Osteoblast (primary cell): ENCODE measurements around the gene TPRG1. TPM values are rescaled to one million over a fixed set of nuclear protein-coding genes. Genes with fewer than 3 reads are reported as not detected.

Experiments used
- DNase-seq: peaks from one replicate; pipeline ENCODE4 v3.0.0; 2011; ENCODE audit warnings: low spot score, mixed read lengths; ENCODE audit not compliant: insufficient read length; ENCODE audit errors: missing footprints
- H2AFZ ChIP-seq: 2 replicates; pipeline ENCODE4 v1.6.0; 2011; ENCODE audit warnings: mild to moderate bottlenecking, low read length
- H3K27ac ChIP-seq: 2 replicates; pipeline ENCODE4 v1.5.1; 2011; ENCODE audit warnings: mild to moderate bottlenecking, low read depth, low read length, moderate library complexity
- H3K27me3 ChIP-seq: 2 replicates; pipeline ENCODE4 v1.6.0; 2012; ENCODE audit warnings: mild to moderate bottlenecking, control low read depth, inconsistent platforms, low read length, moderate library complexity; ENCODE audit not compliant: insufficient read depth
- H3K36me3 ChIP-seq: 2 replicates; pipeline ENCODE4 v1.5.1; 2011; ENCODE audit warnings: mild to moderate bottlenecking, low read length, control low read depth, moderate library complexity; ENCODE audit not compliant: insufficient read depth
- H3K4me1 ChIP-seq: 2 replicates; pipeline ENCODE4 v1.5.1; 2011; ENCODE audit warnings: mild to moderate bottlenecking, low read length, control low read depth, moderate library complexity; ENCODE audit not compliant: insufficient read depth
- H3K4me2 ChIP-seq: 2 replicates; pipeline ENCODE4 v1.6.0; 2011; ENCODE audit warnings: mild to moderate bottlenecking, low read length; ENCODE audit not compliant: insufficient read depth
- H3K4me3 ChIP-seq: fragments of 200-600 bp; sonication (generic); 3 replicates; pipeline ENCODE4 v1.5.1; 2012; ENCODE audit warnings: mild to moderate bottlenecking, low read length, inconsistent platforms; ENCODE audit not compliant: insufficient read depth
- H3K79me2 ChIP-seq: 2 replicates; pipeline ENCODE4 v1.6.0; 2012; ENCODE audit warnings: mild to moderate bottlenecking, low read length, control low read depth, inconsistent platforms; ENCODE audit not compliant: insufficient read depth
- H3K9me3 ChIP-seq: 2 replicates; pipeline ENCODE4 v1.5.1; 2011; ENCODE audit warnings: low read depth, low read length, control low read depth
- H4K20me1 ChIP-seq: 2 replicates; pipeline ENCODE4 v1.6.0; 2012; ENCODE audit warnings: mild to moderate bottlenecking, low read length, control low read depth; ENCODE audit not compliant: insufficient read depth
- total RNA-seq: library from RNA; depleted of rRNA; stranded (reverse); fragments of >200 nt; gene quantifications from 2 replicates; pipeline ENCODE4 v1.2.3, GENCODE V29; 2012
- TF ChIP-seq, protein P1 (sequence below): IDR thresholded peaks from 2 replicates; pipeline ENCODE4 v1.5.1; 2011; ENCODE audit warnings: mild to moderate bottlenecking, low read depth, low read length, moderate library complexity; ENCODE audit errors: extremely low read depth

TPRG1 gene
- total RNA-seq, 1 donor, result 6.5 TPM

DNA sequence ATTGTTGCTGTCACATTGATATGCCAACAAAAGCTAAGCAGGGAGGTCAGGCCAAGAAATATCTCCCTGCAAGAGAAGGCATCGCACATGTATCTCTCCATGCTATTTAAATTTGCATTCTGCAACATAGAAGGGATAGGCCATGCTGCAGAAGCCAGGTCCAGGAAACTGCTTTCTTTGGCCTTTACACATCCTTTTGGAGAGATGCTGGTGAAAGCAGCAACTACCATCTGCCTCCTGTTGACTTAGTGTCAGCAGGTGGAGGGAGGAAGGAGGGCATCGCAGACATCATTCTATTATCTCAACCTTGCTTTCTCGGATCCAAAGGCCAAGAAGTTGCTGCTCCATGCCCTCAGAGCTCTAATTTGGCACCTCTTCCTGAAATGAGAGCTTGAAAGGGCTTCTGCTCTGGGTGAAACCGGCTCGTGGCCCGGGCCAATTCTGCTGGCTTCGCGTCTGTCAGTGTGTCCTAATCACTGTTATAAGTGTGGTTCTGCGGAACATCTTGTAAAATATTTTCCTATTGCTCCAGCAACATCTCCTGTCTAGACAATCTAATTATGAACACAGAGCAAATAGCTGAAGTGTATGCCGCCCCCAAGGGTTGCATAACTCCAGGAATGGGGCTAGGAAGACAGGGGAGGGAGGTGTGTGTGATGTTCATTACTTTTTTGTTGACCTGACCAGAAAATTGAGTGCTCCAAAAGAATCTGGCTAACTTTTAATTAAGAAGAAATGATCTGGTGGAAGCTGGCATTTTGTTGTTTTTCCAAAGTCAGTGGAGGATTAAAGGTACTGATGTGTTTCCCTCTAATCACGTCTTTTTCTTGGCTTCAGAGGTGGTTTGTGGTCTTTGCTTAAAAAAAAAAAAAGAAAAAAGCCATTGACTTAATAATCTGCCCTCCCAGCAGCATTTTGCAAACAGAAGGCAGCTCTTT, 89.1 kb downstream of the TPRG1 start:
- TF ChIP-seq, protein P1, sequence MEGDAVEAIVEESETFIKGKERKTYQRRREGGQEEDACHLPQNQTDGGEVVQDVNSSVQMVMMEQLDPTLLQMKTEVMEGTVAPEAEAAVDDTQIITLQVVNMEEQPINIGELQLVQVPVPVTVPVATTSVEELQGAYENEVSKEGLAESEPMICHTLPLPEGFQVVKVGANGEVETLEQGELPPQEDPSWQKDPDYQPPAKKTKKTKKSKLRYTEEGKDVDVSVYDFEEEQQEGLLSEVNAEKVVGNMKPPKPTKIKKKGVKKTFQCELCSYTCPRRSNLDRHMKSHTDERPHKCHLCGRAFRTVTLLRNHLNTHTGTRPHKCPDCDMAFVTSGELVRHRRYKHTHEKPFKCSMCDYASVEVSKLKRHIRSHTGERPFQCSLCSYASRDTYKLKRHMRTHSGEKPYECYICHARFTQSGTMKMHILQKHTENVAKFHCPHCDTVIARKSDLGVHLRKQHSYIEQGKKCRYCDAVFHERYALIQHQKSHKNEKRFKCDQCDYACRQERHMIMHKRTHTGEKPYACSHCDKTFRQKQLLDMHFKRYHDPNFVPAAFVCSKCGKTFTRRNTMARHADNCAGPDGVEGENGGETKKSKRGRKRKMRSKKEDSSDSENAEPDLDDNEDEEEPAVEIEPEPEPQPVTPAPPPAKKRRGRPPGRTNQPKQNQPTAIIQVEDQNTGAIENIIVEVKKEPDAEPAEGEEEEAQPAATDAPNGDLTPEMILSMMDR, result no peak
- Histone ChIP-seq H3K4me3 (no peak overlapping the region), H3K4me2 (no peak overlapping the region), H3K79me2 (no peaks in the 10 kb centered on the region), H3K9me3 (no peaks in the 10 kb centered on the region), H4K20me1 (no peaks in the 10 kb centered on the region), H3K4me1 (no peaks in the 10 kb centered on the region), H2AFZ (no peak overlapping the region), H3K27me3 (no peaks in the 10 kb centered on the region), H3K27ac (no peak overlapping the region), H3K36me3 (no peaks in the 10 kb centered on the region)
- DNase-seq, result no peak

DNA sequence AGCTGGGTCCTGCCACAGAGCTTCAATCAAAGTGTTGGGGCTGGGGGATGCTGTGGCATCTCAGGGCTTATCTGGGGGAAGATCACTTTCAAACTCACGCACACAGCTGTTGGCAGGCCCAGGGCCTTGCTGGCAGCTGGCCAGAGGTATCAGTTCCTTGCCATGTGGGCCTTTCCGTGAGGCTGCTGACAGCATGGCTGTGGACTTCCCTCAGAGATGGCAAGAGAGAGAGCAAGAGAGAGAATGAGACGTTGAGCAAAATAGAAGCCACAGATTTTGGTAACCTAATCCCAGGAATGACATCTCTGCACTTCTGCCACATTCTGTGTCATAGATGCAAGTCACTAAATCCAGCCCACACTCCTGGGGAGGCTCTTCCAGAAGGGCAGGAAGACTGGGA, 91.0 kb downstream of the TPRG1 start:
- DNase-seq, result no peak
- Histone ChIP-seq H3K36me3 (no peaks in the 10 kb centered on the region), H3K79me2 (no peaks in the 10 kb centered on the region), H3K27me3 (no peaks in the 10 kb centered on the region), H2AFZ (no peak overlapping the region), H4K20me1 (no peaks in the 10 kb centered on the region), H3K4me2 (no peak overlapping the region), H3K4me1 (no peaks in the 10 kb centered on the region), H3K4me3 (no peak overlapping the region), H3K9me3 (no peaks in the 10 kb centered on the region), H3K27ac (no peak overlapping the region)
- TF ChIP-seq, protein P1, result no peak

DNA sequence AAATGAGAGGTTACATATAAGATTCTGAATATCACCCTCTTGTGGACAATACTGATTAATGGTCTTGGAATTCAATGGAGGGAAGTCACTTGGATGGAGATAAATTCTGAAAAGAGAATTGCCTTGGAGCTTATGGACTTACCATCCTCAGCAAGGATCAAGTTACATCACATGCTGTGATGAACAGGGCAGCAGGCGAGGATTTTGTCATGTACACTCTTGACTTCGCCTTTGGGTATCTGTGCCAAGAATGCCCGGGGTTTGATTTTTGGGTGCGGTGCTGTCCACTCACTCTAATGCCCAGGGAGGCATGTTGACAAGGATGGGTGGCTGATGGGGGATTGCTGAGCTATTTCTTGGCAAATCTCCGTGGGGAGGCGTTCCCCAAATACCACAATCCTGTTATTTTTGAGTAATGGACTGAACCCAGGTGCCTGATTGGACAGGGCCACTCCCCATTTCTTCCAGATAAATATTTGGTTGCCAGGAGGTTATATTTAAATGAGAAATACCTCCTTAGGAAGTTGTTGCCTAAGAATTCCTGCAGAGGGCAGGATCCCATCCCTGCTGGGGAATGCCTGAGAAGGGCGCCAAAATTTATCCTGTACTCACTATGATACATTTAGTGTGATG, 96.3 kb downstream of the TPRG1 start:
- Histone ChIP-seq H3K36me3 (no peaks in the 10 kb centered on the region), H3K27ac (no peak overlapping the region), H3K4me1 (peaks cover 21% of the 10 kb centered on the region), H3K27me3 (no peaks in the 10 kb centered on the region), H3K79me2 (no peaks in the 10 kb centered on the region), H2AFZ (no peak overlapping the region), H4K20me1 (no peaks in the 10 kb centered on the region), H3K4me3 (no peak overlapping the region), H3K9me3 (no peaks in the 10 kb centered on the region), H3K4me2 (no peak overlapping the region)
- TF ChIP-seq, protein P1, result peak; percentile 40
- DNase-seq, result no peak

DNA sequence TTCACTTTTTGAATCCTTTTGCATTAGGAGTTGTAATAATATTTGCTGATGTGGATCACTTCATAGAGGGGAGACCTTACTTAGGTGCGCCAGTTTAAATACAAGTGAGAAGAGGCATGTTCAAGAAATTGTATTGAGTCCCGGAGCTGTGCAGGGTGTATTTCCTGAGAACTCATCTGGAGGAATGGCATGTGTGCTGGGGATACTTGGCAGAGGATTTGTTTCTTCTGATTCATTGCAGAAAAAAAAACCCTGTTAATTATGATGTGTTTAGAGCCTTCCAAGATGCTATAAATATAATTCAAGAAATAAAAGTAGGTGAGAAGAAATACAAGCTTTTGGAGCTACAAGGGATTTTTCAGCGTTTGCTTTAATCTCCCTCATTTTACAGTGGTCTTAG, 97.6 kb downstream of the TPRG1 start:
- Histone ChIP-seq H3K79me2 (no peaks in the 10 kb centered on the region), H3K4me3 (no peak overlapping the region), H3K4me2 (peak overlapping the region; percentile 52), H3K27me3 (no peaks in the 10 kb centered on the region), H3K36me3 (no peaks in the 10 kb centered on the region), H3K9me3 (no peaks in the 10 kb centered on the region), H3K4me1 (peaks cover 30% of the 10 kb centered on the region), H4K20me1 (no peaks in the 10 kb centered on the region), H2AFZ (no peak overlapping the region), H3K27ac (no peak overlapping the region)
- DNase-seq, result no peak
- TF ChIP-seq, protein P1, result no peak
